Aorta (tissue), 5 donors: ENCODE data around the gene ZSCAN1. TPM values are rescaled to one million over a fixed set of nuclear protein-coding genes. Genes with fewer than 3 reads are reported as not detected.

ENCODE experiments used
- ATAC-seq: fragments of 200-7000 bp; cut with Tn5 transposase; one replicate; pipeline ENCODE4 v1.9.1; 2022; ENCODE audit warnings: moderate library complexity; ENCODE audit not compliant: low FRiP score
- DNase-seq, 2 donors: peaks; one replicate each; pipeline ENCODE4 v3.0.0-alpha.2; 2020
- H3K27ac ChIP-seq, 2 donors: one replicate each; pipeline ENCODE4 v1.5.1; 2013; ENCODE audit warnings: low read length in 2 of 2, mild to moderate bottlenecking in 2 of 2, moderate library complexity in 2 of 2, control low read depth in 1 of 2, inconsistent platforms in 1 of 2, low read depth in 1 of 2
- H3K27me3 ChIP-seq, 2 donors: one replicate each; pipeline ENCODE4 v1.6.1; 2013; ENCODE audit warnings: control low read depth in 1 of 2, low read length in 1 of 2, mild to moderate bottlenecking in 1 of 2, moderate library complexity in 1 of 2; ENCODE audit not compliant: insufficient read depth in 2 of 2, control insufficient read depth in 1 of 2
- H3K36me3 ChIP-seq, 2 donors: one replicate each; pipeline ENCODE4 v1.6.1; 2013; ENCODE audit warnings: control low read depth in 1 of 2, low read length in 1 of 2, mild to moderate bottlenecking in 1 of 2; ENCODE audit not compliant: insufficient read depth in 2 of 2, control insufficient read depth in 1 of 2
- H3K4me1 ChIP-seq, 2 donors: one replicate each; pipeline ENCODE4 v1.6.1; 2013; ENCODE audit warnings: low read length in 2 of 2, control low read depth in 1 of 2, mild to moderate bottlenecking in 1 of 2, moderate library complexity in 1 of 2; ENCODE audit not compliant: insufficient read depth in 2 of 2, control insufficient read depth in 1 of 2
- H3K4me3 ChIP-seq, 2 donors: one replicate each; pipeline ENCODE4 v1.5.1; 2013; ENCODE audit warnings: low read length in 2 of 2, control low read depth in 1 of 2, mild to moderate bottlenecking in 1 of 2
- H3K9me3 ChIP-seq: one replicate; pipeline ENCODE4 v1.6.1; 2013; ENCODE audit warnings: mild to moderate bottlenecking, low read length; ENCODE audit not compliant: control insufficient read depth
- WGBS, 2 donors: extraction: QIAGEN DNeasy Blood & Tissue Kit; methylation state at CpG; one replicate each; pipeline ENCODE4 v1.1.7; 2013; 5-methylcytosine and 5-hydroxymethylcytosine counted together
- intact Hi-C, 2 donors: fragments of 100-400 bp; cut with DNase I; formaldehyde crosslinking; loops; one replicate each; pipeline versions ENCODE4 v1.14.2 to v1.15.0; 2022
- polyA plus RNA-seq, 2 donors: library from polyadenylated mRNA; stranded (reverse); fragments of 200-250 nt; gene quantifications; one replicate each; pipeline ENCODE4 v1.2.3, GENCODE V29; 2013
- total RNA-seq, 2 donors: library from RNA; stranded (reverse); fragmentation: NEBNext Ultra II Directional; extraction: Animal tissue kit (Norgen Biotek cat#: 25700); gene quantifications; one replicate each; pipeline ENCODE4 v1.2.1, GENCODE V29; 2021
- donor health status: healthy with polysubstance abuse.
- donor health status: Bipolar disorder and iron deficiency.
- donor health status: DM: no; HTN: no; CAD: no.
- donor health status: DM: no; HTN: no; CAD: no.
- donor health status: DM: yes; HTN: yes; CAD: no.

ZSCAN1 gene
- total and polyA plus RNA-seq, 4 donors: 0.23 TPM; not detected in 3

GRCh38 chr19:58096884-58097283, 63.1 kb downstream of the ZSCAN1 start:
- ATAC-seq (no peak), DNase-seq (no peak)
- Histone ChIP-seq H3K27ac (no peak overlapping the region), H3K27me3 (no peaks in the 10 kb centered on the region), H3K9me3 (no peaks in the 10 kb centered on the region), H3K4me3 (no peak overlapping the region), H3K36me3 (no peaks in the 10 kb centered on the region), H3K4me1 (peaks cover 0 to 1% of the 10 kb centered on the region in 2 donors)
- intact Hi-C loops: loop anchor here in 1 of 2 donors (5.0 kb wide), 1 partner anchor 40 kb away; the partner anchor contains the start of gene ZNF135
- 77 to 87% methylated on average over 13 of the region's 13 CpGs for WGBS, 2 donors

- intact Hi-C loops: loop anchor here in 1 of 2 donors (5.0 kb wide), 1 partner anchor 40 kb away; the partner anchor contains the start of gene ZNF135
- H3K27ac ChIP-seq: no peak overlapping the region
These were observed 63.5 kb downstream of the ZSCAN1 start for GRCh38 chr19:58097349-58097748.

GRCh38 chr19:58097781-58098681, 64.2 kb downstream of the ZSCAN1 start, which contains the start of gene ZSCAN18:
Gene ZSCAN18 (minus strand): TSS chr19:58098231. CDS start chr19:58090267, 7,964 bp downstream.
- peak within 1 kb of the TSS; percentile 75 to 88 for H3K4me3 ChIP-seq
- intact Hi-C loops: loop anchor here in 1 of 2 donors (5.0 kb wide), 1 partner anchor 41 kb away; the partner anchor contains the start of gene ZNF135

More at GRCh38 chr19:58097349-58097748, 63.5 kb downstream of the ZSCAN1 start:
- H3K36me3 ChIP-seq: no peaks in the 10 kb centered on the region
- peak overlapping the region; percentile 62 to 88 for H3K4me3 ChIP-seq
- H3K4me1 ChIP-seq: peaks cover 0 to 1% of the 10 kb centered on the region in 2 donors
- ATAC-seq (no peak), DNase-seq (no peak)
- 32 to 35% methylated on average over 7 to 8 of the region's 8 CpGs for WGBS, 2 donors
- no peaks in the 10 kb centered on the region for H3K27me3 ChIP-seq
- H3K9me3 ChIP-seq: no peaks in the 10 kb centered on the region

GRCh38 chr19:58098682-58098998, 64.8 kb downstream of the ZSCAN1 start:
- no peak for DNase-seq
- 11 to 20% methylated on average over 2 of the region's 2 CpGs for WGBS, 2 donors
- intact Hi-C loops: loop anchor here in 1 of 2 donors (5.0 kb wide), 1 partner anchor 41 kb away; the partner anchor contains the start of gene ZNF135
- H3K27me3 ChIP-seq: no peaks in the 10 kb centered on the region
- no peaks in the 10 kb centered on the region for H3K36me3 ChIP-seq
- peak; percentile 19 for ATAC-seq
- H3K4me1 ChIP-seq: peaks cover 0 to 1% of the 10 kb centered on the region in 2 donors
- H3K9me3 ChIP-seq: no peaks in the 10 kb centered on the region
- peak overlapping the region; percentile 51 to 75 for H3K4me3 ChIP-seq
- H3K27ac ChIP-seq: peak overlapping the region; percentile 90 to 96

More at GRCh38 chr19:58097781-58098681, 64.2 kb downstream of the ZSCAN1 start, which contains the start of gene ZSCAN18:
- Histone ChIP-seq H3K36me3 (no peaks in the 10 kb centered on the region), H3K27ac (peak within 1 kb of the TSS; percentile 90 to 96), H3K4me1 (peaks cover 0 to 1% of the 10 kb centered on the region in 2 donors), H3K9me3 (no peaks in the 10 kb centered on the region), H3K27me3 (no peaks in the 10 kb centered on the region)
- ATAC-seq: peak; percentile 99
- DNase-seq: peak; percentile 99 to 100
- WGBS, 2 donors: 0 to 1% methylated on average over 67 of the region's 67 CpGs

Other genes starting within 250 kb of the ZSCAN1 start
- 1 to 10 TPM; 8.0 to 8.5 TPM for gene ZNF552, start 219.1 kb upstream of the ZSCAN1 start, total RNA-seq
- gene ZNF552, start 219.1 kb upstream of the ZSCAN1 start, polyA plus RNA-seq: 1 to 10 TPM; 4.5 to 6.1 TPM
- 10 to 100 TPM; 14.1 to 15.8 TPM for gene ZNF587B, start 203.7 kb upstream of the ZSCAN1 start, total RNA-seq
- gene ZNF587B, start 203.7 kb upstream of the ZSCAN1 start, polyA plus RNA-seq: 1 to 10 TPM; 1.5 to 4.6 TPM
- gene ZNF587, start 184.2 kb upstream of the ZSCAN1 start, total RNA-seq: 10 to 100 TPM; 24.9 to 40.8 TPM
- gene ZNF587, start 184.2 kb upstream of the ZSCAN1 start, polyA plus RNA-seq: 1 to 10 TPM; 3.4 to 9.6 TPM
- 10 to 100 TPM; 11.1 to 15.1 TPM for gene ZNF814, start 145.0 kb upstream of the ZSCAN1 start, total RNA-seq
- gene ZNF814, start 145.0 kb upstream of the ZSCAN1 start, polyA plus RNA-seq: 1 to 10 TPM; 1.1 to 6.1 TPM
- 10 to 100 TPM; 15.7 to 23.5 TPM for gene ZNF417, start 117.4 kb upstream of the ZSCAN1 start, total RNA-seq
- gene ZNF417, start 117.4 kb upstream of the ZSCAN1 start, polyA plus RNA-seq: 1 to 10 TPM; 2.0 to 4.2 TPM
- gene ZNF418, start 98.6 kb upstream of the ZSCAN1 start, total RNA-seq: 10 to 100 TPM in 1 of 2 donors, 1 to 10 TPM in 1; 5.2 to 10.1 TPM
- 1 to 10 TPM; 1.6 to 4.9 TPM for gene ZNF418, start 98.6 kb upstream of the ZSCAN1 start, polyA plus RNA-seq
- 1 to 10 TPM; 5.7 to 6.7 TPM for gene ZNF256, start 86.3 kb upstream of the ZSCAN1 start, total RNA-seq
- 1 to 10 TPM in 1 of 2 donors, under 1 TPM in 1; 0.75 to 3.7 TPM for gene ZNF256, start 86.3 kb upstream of the ZSCAN1 start, polyA plus RNA-seq
- 1 to 10 TPM; 1.0 to 2.0 TPM for gene C19orf18, start 59.5 kb upstream of the ZSCAN1 start, total RNA-seq
- gene C19orf18, start 59.5 kb upstream of the ZSCAN1 start, polyA plus RNA-seq: 1 to 10 TPM in 1 of 2 donors, not detected in 1; 2.9 TPM
- 10 to 100 TPM in 1 of 2 donors, 1 to 10 TPM in 1; 9.9 to 21.0 TPM for gene ZNF606, start 31.2 kb upstream of the ZSCAN1 start, total RNA-seq
- 10 to 100 TPM in 1 of 2 donors, 1 to 10 TPM in 1; 4.8 to 12.0 TPM for gene ZNF606, start 31.2 kb upstream of the ZSCAN1 start, polyA plus RNA-seq
- 1 to 10 TPM; 3.4 to 6.6 TPM for gene ZNF135, start 25.3 kb downstream of the ZSCAN1 start, total RNA-seq
- gene ZNF135, start 25.3 kb downstream of the ZSCAN1 start, polyA plus RNA-seq: 10 to 100 TPM in 1 of 2 donors, 1 to 10 TPM in 1; 2.1 to 12.8 TPM
- 10 to 100 TPM; 58.6 to 62.7 TPM for gene ZSCAN18, start 64.2 kb downstream of the ZSCAN1 start, total RNA-seq
- gene ZSCAN18, start 64.2 kb downstream of the ZSCAN1 start, polyA plus RNA-seq: 100 to 1,000 TPM in 1 of 2 donors, 10 to 100 TPM in 1; 24.0 to 104 TPM
- 10 to 100 TPM in 1 of 2 donors, 1 to 10 TPM in 1; 9.4 to 10.6 TPM for gene ZNF329, start 116.8 kb downstream of the ZSCAN1 start, total RNA-seq
- gene ZNF329, start 116.8 kb downstream of the ZSCAN1 start, polyA plus RNA-seq: 1 to 10 TPM; 4.1 to 5.5 TPM
- 10 to 100 TPM; 25.5 to 26.0 TPM for gene ZNF274, start 149.0 kb downstream of the ZSCAN1 start, total RNA-seq
- gene ZNF274, start 149.0 kb downstream of the ZSCAN1 start, polyA plus RNA-seq: 10 to 100 TPM in 1 of 2 donors, 1 to 10 TPM in 1; 4.1 to 14.6 TPM
- gene ZNF544, start 194.9 kb downstream of the ZSCAN1 start, total RNA-seq: 10 to 100 TPM; 16.5 to 26.2 TPM
- 10 to 100 TPM; 11.2 to 15.4 TPM for gene ZNF544, start 194.9 kb downstream of the ZSCAN1 start, polyA plus RNA-seq
- 1 to 10 TPM; 5.9 to 7.8 TPM for gene ZNF8, start 244.9 kb downstream of the ZSCAN1 start, total RNA-seq
- 1 to 10 TPM in 1 of 2 donors, under 1 TPM in 1; 0.38 to 1.9 TPM for gene ZNF8, start 244.9 kb downstream of the ZSCAN1 start, polyA plus RNA-seq